ENCODE measurements around the gene TMOD1. TPM values are rescaled to one million over a fixed set of nuclear protein-coding genes. Genes with fewer than 3 reads are reported as not detected.

The TMOD1 gene
- total and polyA plus RNA-seq, 2 donors, result 0.42 to 4.2 TPM

GRCh38 chr9:97503862-97504210 is 2.4 kb downstream of the TMOD1 start:
- Histone ChIP-seq H3K27ac (ENCODE audit: low read depth in 1 of 2, low read length in 1 of 2) (no peak overlapping the region), H3K27me3 (ENCODE audit: control insufficient read depth in 2 of 2, insufficient read depth in 1 of 2, low read length in 1 of 2) (peaks cover 41 to 69% of the 10 kb centered on the region in 2 donors), H3K4me1 (ENCODE audit: control insufficient read depth in 2 of 2, insufficient read depth in 2 of 2, low read length in 2 of 2) (peaks cover 6 to 10% of the 10 kb centered on the region in 2 donors), H3K9me3 (ENCODE audit: control insufficient read depth in 2 of 2, insufficient read depth in 1 of 2, low read length in 1 of 2) (no peaks in the 10 kb centered on the region), H3K36me3 (ENCODE audit: control insufficient read depth in 2 of 2, insufficient read depth in 2 of 2, low read length in 1 of 2) (no peaks in the 10 kb centered on the region), H3K4me3 (ENCODE audit: low read length in 2 of 2) (no peak overlapping the region)
- WGBS, result 81% methylated on average over 1 of the region's 1 CpG
- DNase-seq (ENCODE audit: low read depth in 6 of 9, low spot score in 9 of 9), result no peak

DNA sequence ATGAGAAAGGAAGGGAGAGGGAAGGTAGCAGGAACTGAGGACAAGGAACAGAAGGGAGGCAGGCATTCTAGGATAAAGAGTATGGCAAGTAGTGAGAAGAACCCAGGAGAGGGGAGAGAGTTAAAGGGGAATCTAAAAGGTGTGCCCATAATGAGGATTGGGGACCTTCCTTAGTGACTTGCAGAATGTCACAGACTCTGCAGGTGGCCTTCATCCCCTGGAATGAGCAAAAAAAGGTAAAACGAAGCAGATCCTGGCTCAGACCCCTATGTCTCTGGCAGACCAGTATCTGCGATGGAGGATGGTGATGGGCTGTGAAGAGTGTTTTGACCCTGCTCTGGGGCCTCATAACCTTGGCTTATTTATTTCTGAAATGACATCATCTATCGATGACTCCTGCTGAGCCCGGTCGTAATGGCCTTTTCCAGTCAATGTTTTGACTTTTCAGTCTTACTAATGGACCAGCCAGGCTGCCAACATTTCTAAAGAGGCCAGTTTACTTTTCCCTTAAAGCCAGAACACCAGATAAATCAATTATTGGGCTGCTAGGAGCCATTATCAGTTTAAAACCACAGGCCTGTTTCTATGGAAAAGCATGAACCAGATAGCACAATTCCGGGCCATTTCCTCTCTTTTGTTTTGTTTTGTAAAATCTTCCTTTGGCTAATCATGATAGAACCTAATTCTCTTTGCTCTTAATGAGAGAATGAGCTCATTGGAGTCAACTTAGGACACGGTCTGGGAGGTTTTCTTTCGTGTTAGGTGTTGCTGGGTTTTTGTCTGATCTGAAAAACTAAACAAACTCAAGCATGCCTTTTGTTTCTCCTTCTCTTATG is 3.1 kb downstream of the TMOD1 start:
- no peak for DNase-seq (ENCODE audit: low read depth in 6 of 9, low spot score in 9 of 9)
- Histone ChIP-seq H3K27me3 (ENCODE audit: control insufficient read depth in 2 of 2, insufficient read depth in 1 of 2, low read length in 1 of 2) (peaks cover 41 to 61% of the 10 kb centered on the region in 2 donors), H3K4me1 (ENCODE audit: control insufficient read depth in 2 of 2, insufficient read depth in 2 of 2, low read length in 2 of 2) (peaks cover 6 to 10% of the 10 kb centered on the region in 2 donors), H3K27ac (ENCODE audit: low read depth in 1 of 2, low read length in 1 of 2) (no peak overlapping the region), H3K36me3 (ENCODE audit: control insufficient read depth in 2 of 2, insufficient read depth in 2 of 2, low read length in 1 of 2) (no peaks in the 10 kb centered on the region), H3K9me3 (ENCODE audit: control insufficient read depth in 2 of 2, insufficient read depth in 1 of 2, low read length in 1 of 2) (no peaks in the 10 kb centered on the region), H3K4me3 (ENCODE audit: low read length in 2 of 2) (no peak overlapping the region)
- WGBS, result 94% methylated on average over 8 of the region's 8 CpGs

DNA sequence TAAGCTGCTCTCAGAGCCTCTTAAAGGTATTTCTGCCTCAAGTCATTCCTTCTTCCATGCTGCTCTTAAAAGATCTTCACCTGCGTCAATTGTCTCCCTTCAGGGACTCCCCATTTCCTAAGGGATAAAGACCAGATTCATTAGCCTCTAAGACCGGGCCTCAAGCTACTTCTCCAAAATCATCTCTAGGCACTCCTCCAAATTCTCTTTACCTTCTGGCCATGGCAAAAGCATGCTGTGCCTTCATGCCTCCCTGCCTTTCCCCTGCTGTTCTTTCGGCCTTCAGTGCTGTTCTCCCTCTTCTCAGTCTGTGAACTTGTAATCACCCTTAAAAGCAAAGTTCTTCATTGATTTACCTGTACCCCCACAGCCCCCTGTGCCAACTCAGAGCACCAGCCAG is 4.4 kb downstream of the TMOD1 start:
- Histone ChIP-seq H3K4me1 (ENCODE audit: control insufficient read depth in 2 of 2, insufficient read depth in 2 of 2, low read length in 2 of 2) (peaks cover 6 to 10% of the 10 kb centered on the region in 2 donors), H3K9me3 (ENCODE audit: control insufficient read depth in 2 of 2, insufficient read depth in 1 of 2, low read length in 1 of 2) (no peaks in the 10 kb centered on the region), H3K27me3 (ENCODE audit: control insufficient read depth in 2 of 2, insufficient read depth in 1 of 2, low read length in 1 of 2) (peaks cover 35 to 49% of the 10 kb centered on the region in 2 donors), H3K4me3 (ENCODE audit: low read length in 2 of 2) (no peak overlapping the region), H3K27ac (ENCODE audit: low read depth in 1 of 2, low read length in 1 of 2) (no peak overlapping the region), H3K36me3 (ENCODE audit: control insufficient read depth in 2 of 2, insufficient read depth in 2 of 2, low read length in 1 of 2) (no peaks in the 10 kb centered on the region)
- no peak for DNase-seq (ENCODE audit: low read depth in 6 of 9, low spot score in 9 of 9)
- WGBS, result 95% methylated on average over 3 of the region's 3 CpGs

DNA sequence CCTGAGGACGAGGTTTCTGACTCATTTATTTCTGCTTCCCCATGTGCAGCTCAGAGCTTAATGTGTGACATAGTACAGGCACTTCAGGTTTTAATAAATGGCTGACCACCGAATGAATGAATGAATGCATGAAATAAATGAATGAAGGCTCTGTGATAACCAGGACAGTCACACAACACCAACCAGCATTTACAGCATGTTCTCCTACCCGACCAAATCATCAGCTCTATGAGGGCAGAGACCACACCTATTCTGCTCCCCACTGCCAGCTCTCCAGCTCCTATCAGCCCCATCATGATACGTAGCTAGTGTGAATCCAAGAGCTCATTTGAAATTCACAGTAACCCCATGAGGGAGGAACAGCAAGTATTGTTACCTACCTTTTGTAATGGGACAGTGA is 4.8 kb downstream of the TMOD1 start:
- H3K27me3 ChIP-seq (ENCODE audit: control insufficient read depth in 2 of 2, insufficient read depth in 1 of 2, low read length in 1 of 2), result peaks cover 31 to 44% of the 10 kb centered on the region in 2 donors

GRCh38 chr9:97506787-97507186 is 5.3 kb downstream of the TMOD1 start:
- peaks cover 2 to 7% of the 10 kb centered on the region in 2 donors for H3K4me1 ChIP-seq (ENCODE audit: control insufficient read depth in 2 of 2, insufficient read depth in 2 of 2, low read length in 2 of 2)
- H3K27me3 ChIP-seq (ENCODE audit: control insufficient read depth in 2 of 2, insufficient read depth in 1 of 2, low read length in 1 of 2), result peaks cover 26 to 41% of the 10 kb centered on the region in 2 donors
- H3K36me3 ChIP-seq (ENCODE audit: control insufficient read depth in 2 of 2, insufficient read depth in 2 of 2, low read length in 1 of 2), result no peaks in the 10 kb centered on the region
- WGBS, result 96% methylated on average over 1 of the region's 1 CpG
- H3K4me3 ChIP-seq (ENCODE audit: low read length in 2 of 2), result no peak overlapping the region
- H3K27ac ChIP-seq (ENCODE audit: low read depth in 1 of 2, low read length in 1 of 2), result no peak overlapping the region
- no peak for DNase-seq (ENCODE audit: low read depth in 6 of 9, low spot score in 9 of 9)
- H3K9me3 ChIP-seq (ENCODE audit: control insufficient read depth in 2 of 2, insufficient read depth in 1 of 2, low read length in 1 of 2), result no peaks in the 10 kb centered on the region

More for the DNA sequence above, 4.8 kb downstream of the TMOD1 start:
- Histone ChIP-seq H3K4me1 (ENCODE audit: control insufficient read depth in 2 of 2, insufficient read depth in 2 of 2, low read length in 2 of 2) (peaks cover 2 to 10% of the 10 kb centered on the region in 2 donors), H3K27ac (ENCODE audit: low read depth in 1 of 2, low read length in 1 of 2) (no peak overlapping the region), H3K36me3 (ENCODE audit: control insufficient read depth in 2 of 2, insufficient read depth in 2 of 2, low read length in 1 of 2) (no peaks in the 10 kb centered on the region), H3K4me3 (ENCODE audit: low read length in 2 of 2) (no peak overlapping the region), H3K9me3 (ENCODE audit: control insufficient read depth in 2 of 2, insufficient read depth in 1 of 2, low read length in 1 of 2) (no peaks in the 10 kb centered on the region)
- DNase-seq (ENCODE audit: low read depth in 6 of 9, low spot score in 9 of 9), result no peak
- WGBS, result 92% methylated on average over 4 of the region's 4 CpGs

DNA sequence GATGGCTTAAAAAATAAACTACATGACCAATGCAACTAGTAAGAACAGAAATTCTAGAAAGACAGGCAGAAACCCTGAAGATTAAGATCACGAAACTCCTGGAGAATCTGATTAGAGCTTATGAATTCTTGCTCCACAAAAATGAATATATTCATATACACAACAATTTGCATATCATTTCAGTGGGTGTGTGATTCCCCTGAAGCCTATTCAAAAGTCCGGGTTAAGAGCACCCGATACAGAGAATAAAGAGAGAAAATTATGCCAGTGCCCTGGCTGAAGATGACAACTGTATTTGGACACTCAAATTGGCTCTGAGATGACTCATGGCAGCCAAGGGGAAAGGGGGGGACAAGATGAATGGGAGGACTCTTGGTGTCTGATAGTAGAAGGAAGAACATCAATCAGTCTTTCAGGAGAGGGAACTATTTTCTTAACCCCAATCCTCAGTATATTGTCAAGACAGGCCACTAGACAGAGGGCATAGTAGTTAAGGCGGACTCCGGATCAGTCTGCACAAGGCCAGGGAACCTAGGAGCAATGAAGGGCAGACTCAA is 6.0 kb downstream of the TMOD1 start:
- Histone ChIP-seq H3K9me3 (ENCODE audit: control insufficient read depth in 2 of 2, insufficient read depth in 1 of 2, low read length in 1 of 2) (no peaks in the 10 kb centered on the region), H3K27ac (ENCODE audit: low read depth in 1 of 2, low read length in 1 of 2) (no peak overlapping the region), H3K4me3 (ENCODE audit: low read length in 2 of 2) (no peak overlapping the region), H3K4me1 (ENCODE audit: control insufficient read depth in 2 of 2, insufficient read depth in 2 of 2, low read length in 2 of 2) (peaks cover 0 to under 1% of the 10 kb centered on the region in 2 donors), H3K27me3 (ENCODE audit: control insufficient read depth in 2 of 2, insufficient read depth in 1 of 2, low read length in 1 of 2) (peaks cover 19 to 34% of the 10 kb centered on the region in 2 donors), H3K36me3 (ENCODE audit: control insufficient read depth in 2 of 2, insufficient read depth in 2 of 2, low read length in 1 of 2) (no peaks in the 10 kb centered on the region)
- no peak for DNase-seq (ENCODE audit: low read depth in 6 of 9, low spot score in 9 of 9)
- WGBS, result 96% methylated on average over 5 of the region's 5 CpGs

DNA sequence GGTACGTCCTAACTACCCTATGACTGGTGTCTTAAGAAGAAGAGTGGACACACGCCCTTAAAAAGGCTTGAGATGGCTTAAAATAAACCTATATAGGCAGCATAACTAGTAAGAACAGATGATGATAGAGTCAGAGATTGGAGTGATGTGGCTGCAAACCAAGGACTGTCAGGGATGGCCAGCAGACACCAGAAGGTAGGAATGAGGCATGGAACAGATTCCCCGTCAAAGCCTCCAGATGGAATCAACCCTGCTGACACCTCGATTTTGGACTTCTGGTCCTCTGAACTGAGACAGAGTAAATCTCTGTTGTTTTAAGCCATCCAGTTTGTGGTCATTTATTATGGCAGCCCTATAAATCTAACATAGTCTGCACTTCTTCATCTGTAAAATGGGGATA is 7.4 kb downstream of the TMOD1 start:
- Histone ChIP-seq H3K4me3 (ENCODE audit: low read length in 2 of 2) (no peak overlapping the region), H3K27ac (ENCODE audit: low read depth in 1 of 2, low read length in 1 of 2) (no peak overlapping the region), H3K36me3 (ENCODE audit: control insufficient read depth in 2 of 2, insufficient read depth in 2 of 2, low read length in 1 of 2) (no peaks in the 10 kb centered on the region), H3K9me3 (ENCODE audit: control insufficient read depth in 2 of 2, insufficient read depth in 1 of 2, low read length in 1 of 2) (no peaks in the 10 kb centered on the region), H3K27me3 (ENCODE audit: control insufficient read depth in 2 of 2, insufficient read depth in 1 of 2, low read length in 1 of 2) (peaks cover 9 to 21% of the 10 kb centered on the region in 2 donors), H3K4me1 (ENCODE audit: control insufficient read depth in 2 of 2, insufficient read depth in 2 of 2, low read length in 2 of 2) (no peaks in the 10 kb centered on the region)
- WGBS, result 69% methylated on average over 4 of the region's 4 CpGs
- no peak for DNase-seq (ENCODE audit: low read depth in 6 of 9, low spot score in 9 of 9)

DNA sequence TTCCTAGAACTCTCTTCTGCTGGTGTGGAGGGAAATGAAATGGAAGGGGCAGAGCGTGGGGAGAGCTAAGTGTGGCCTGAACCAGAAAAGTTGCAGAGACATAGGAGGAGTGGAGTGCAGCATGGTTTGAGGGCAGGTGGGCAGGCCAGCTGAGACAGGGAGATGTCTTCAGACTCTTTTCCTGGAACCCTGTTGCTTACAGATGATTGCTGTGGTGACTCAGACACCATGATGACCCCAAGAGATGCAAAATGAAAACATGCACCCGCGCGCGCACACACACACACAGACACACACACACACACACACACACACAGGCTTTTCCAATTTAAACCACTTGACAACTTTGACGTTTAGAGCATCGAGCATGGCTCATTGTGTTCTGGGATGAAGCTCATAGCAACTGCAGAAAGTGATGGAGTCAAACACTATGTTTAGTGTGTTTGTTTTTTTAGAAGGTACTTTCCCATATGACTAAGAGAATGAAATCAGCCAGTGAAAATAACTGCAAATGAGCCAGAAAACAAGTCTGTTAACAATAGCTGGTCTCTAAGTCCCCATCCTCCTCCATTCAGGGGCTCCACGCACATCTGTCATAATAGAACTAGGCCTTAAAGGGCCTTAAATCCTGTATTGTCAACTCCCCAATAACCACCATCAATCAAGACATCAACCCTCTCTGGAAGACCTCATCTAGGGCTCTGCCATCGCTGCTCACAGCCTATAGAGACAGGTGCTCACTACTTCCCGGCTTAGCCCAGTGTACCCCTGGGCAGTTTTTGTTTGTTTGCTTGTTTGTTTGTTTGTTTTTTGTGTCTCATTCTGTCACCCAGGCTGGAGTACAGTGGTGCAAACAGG is 9.6 kb downstream of the TMOD1 start:
- DNase-seq (ENCODE audit: low read depth in 6 of 9, low spot score in 9 of 9), result no peak
- H3K27me3 ChIP-seq (ENCODE audit: control insufficient read depth in 2 of 2, insufficient read depth in 1 of 2, low read length in 1 of 2), result no peaks in the 10 kb centered on the region
- H3K27ac ChIP-seq (ENCODE audit: low read depth in 1 of 2, low read length in 1 of 2), result no peak overlapping the region
- no peaks in the 10 kb centered on the region for H3K4me1 ChIP-seq (ENCODE audit: control insufficient read depth in 2 of 2, insufficient read depth in 2 of 2, low read length in 2 of 2)
- no peaks in the 10 kb centered on the region for H3K36me3 ChIP-seq (ENCODE audit: control insufficient read depth in 2 of 2, insufficient read depth in 2 of 2, low read length in 1 of 2)
- H3K9me3 ChIP-seq (ENCODE audit: control insufficient read depth in 2 of 2, insufficient read depth in 1 of 2, low read length in 1 of 2), result no peaks in the 10 kb centered on the region
- 88% methylated on average over 10 of the region's 10 CpGs for WGBS
- H3K4me3 ChIP-seq (ENCODE audit: low read length in 2 of 2), result no peak overlapping the region

All from thymus (tissue), 11 donors.